Measurements from ENCODE around the gene ERN2. TPM values are rescaled to one million over a fixed set of nuclear protein-coding genes. Genes with fewer than 3 reads are reported as not detected.

ERN2 gene
- total and polyA plus RNA-seq, 9 donors = 0.24 to 0.26 TPM; not detected in 7

Other genes with a start within 250 kb of the ERN2 start
- gene GGA2, start 202.7 kb downstream of the ERN2 start, total RNA-seq = 100 to 1,000 TPM in 1 of 7 donors, 10 to 100 TPM in 6; 27.1 to 111 (median 83.3) TPM
- gene GGA2, start 202.7 kb downstream of the ERN2 start, polyA plus RNA-seq = 100 to 1,000 TPM in 1 of 2 donors, 10 to 100 TPM in 1; 36.3 to 141 TPM
- gene EARS2, start 155.9 kb downstream of the ERN2 start, total RNA-seq = 10 to 100 TPM; 11.1 to 29.0 (median 18.5) TPM
- 10 to 100 TPM in 1 of 2 donors, 1 to 10 TPM in 1; 9.5 to 26.7 TPM for gene EARS2, start 155.9 kb downstream of the ERN2 start, polyA plus RNA-seq
- 10 to 100 TPM; 45.2 to 67.4 (median 54.0) TPM for gene UBFD1, start 155.5 kb downstream of the ERN2 start, total RNA-seq
- gene UBFD1, start 155.5 kb downstream of the ERN2 start, polyA plus RNA-seq = 10 to 100 TPM; 13.8 to 55.1 TPM
- gene NDUFAB1, start 116.9 kb downstream of the ERN2 start, total RNA-seq = 10 to 100 TPM; 42.4 to 79.5 (median 53.6) TPM
- 10 to 100 TPM; 66.9 to 83.0 TPM for gene NDUFAB1, start 116.9 kb downstream of the ERN2 start, polyA plus RNA-seq
- 10 to 100 TPM in 4 of 7 donors, 1 to 10 TPM in 3; 6.1 to 13.7 (median 10.8) TPM for gene PALB2, start 71.9 kb downstream of the ERN2 start, total RNA-seq
- gene PALB2, start 71.9 kb downstream of the ERN2 start, polyA plus RNA-seq = 1 to 10 TPM; 7.1 to 7.3 TPM
- gene DCTN5, start 71.8 kb downstream of the ERN2 start, total RNA-seq = 10 to 100 TPM in 6 of 7 donors, 1 to 10 TPM in 1; 9.2 to 44.4 (median 34.6) TPM
- gene DCTN5, start 71.8 kb downstream of the ERN2 start, polyA plus RNA-seq = 10 to 100 TPM; 11.6 to 64.6 TPM
- 1 to 10 TPM; 1.1 to 3.0 (median 1.9) TPM for gene PLK1, start 34.3 kb downstream of the ERN2 start, total RNA-seq
- gene PLK1, start 34.3 kb downstream of the ERN2 start, polyA plus RNA-seq = 1 to 10 TPM; 1.5 to 4.7 TPM
- under 1 TPM in 1 of 7 donors, not detected in 6; 0.10 TPM for gene CHP2, start 41.8 kb upstream of the ERN2 start, total RNA-seq
- under 1 TPM; 0.05 to 0.15 TPM for gene CHP2, start 41.8 kb upstream of the ERN2 start, polyA plus RNA-seq
- 1 to 10 TPM in 5 of 7 donors, under 1 TPM in 2; 0.48 to 5.0 (median 1.2) TPM for gene PRKCB, start 122.8 kb upstream of the ERN2 start, total RNA-seq
- gene PRKCB, start 122.8 kb upstream of the ERN2 start, polyA plus RNA-seq = 1 to 10 TPM in 1 of 2 donors, under 1 TPM in 1; 0.38 to 3.3 TPM